ENCODE data around the gene RPTOR. TPM values are rescaled to one million over a fixed set of nuclear protein-coding genes. Genes with fewer than 3 reads are reported as not detected.

The RPTOR gene
- total and polyA plus RNA-seq, 10 of the 15 experiments (the other 5 are each of a cell fraction or from before 2014, with no cell fraction given), result 0.18 to 32.1 (median 7.8) TPM

GRCh38 chr17:80905586-80906230 lies 361.1 kb downstream of the RPTOR start:
- no peaks in the 10 kb centered on the region for H3K27me3 ChIP-seq (replicated peaks in 1 of 2; ENCODE audit: control insufficient read depth in 2 of 2, insufficient read depth in 2 of 2, low read length in 1 of 2)
- H3K4me3 ChIP-seq, result no peak overlapping the region
- DNase-seq (ENCODE audit: low read depth, low spot score), result no peak
- no peak for FAIRE-seq
- no peak for ATAC-seq
- no TSS peak for BruUV-seq (replicated peaks)
- H3K4me2 ChIP-seq (ENCODE audit: control insufficient read depth, insufficient read depth), result no peak overlapping the region
- H3K79me2 ChIP-seq (ENCODE audit: control insufficient read depth, insufficient read depth, low read length), result no peaks in the 10 kb centered on the region
- WGBS (ENCODE audit: insufficient coverage, insufficient replicate concordance, low lambda C conversion rate, missing lambda C conversion rate), result 92% methylated on average over 20 of the region's 22 CpGs
- TF ChIP-seq MAX (IDR thresholded peaks at IDR 0.05; ENCODE audit: low read depth, low read length) (no peak), MLLT1 (IDR thresholded peaks at IDR 0.05) (no peak), RELB (IDR thresholded peaks at IDR 0.05; ENCODE audit: low read depth) (no peak), TCF12 (IDR thresholded peaks at IDR 0.05; ENCODE audit: low read depth, low read length) (no peak), ATF2 (IDR thresholded peaks at IDR 0.05; ENCODE audit: low read length) (no peak), EZH2 (IDR thresholded peaks at IDR 0.05; ENCODE audit: borderline replicate concordance, control insufficient read depth, low read depth, low read length) (no peak), ZNF217 (IDR thresholded peaks at IDR 0.05) (no peak), RUNX3 (IDR thresholded peaks at IDR 0.05; ENCODE audit: low read length) (no peak), BMI1 (IDR thresholded peaks at IDR 0.05; ENCODE audit: borderline replicate concordance) (no peak)
- RAD21 ChIA-PET (ENCODE audit: unreplicated experiment), result no interaction called here
- intact Hi-C loops (cut with micrococcal nuclease; ENCODE audit: unreplicated experiment) (no loop called here), in situ Hi-C loops (cut with MboI) (no loop called here)
- H3K36me3 ChIP-seq (ENCODE audit: control insufficient read depth in 2 of 2, insufficient read depth in 2 of 2, low read length in 1 of 2), result peaks cover 6 to 7% of the 10 kb centered on the region in 2 experiments; a peak in 3 of 4 replicates
- peaks cover 1% of the 10 kb centered on the region; the same call in 2 of the 3 replicates for H3K9me3 ChIP-seq (replicated peaks; ENCODE audit: control insufficient read depth, insufficient read depth, low read length)
- POLR2A ChIA-PET, result interaction anchor here (0.6 kb wide), 1 partner anchor 46 kb away, joined by 3 read pairs; no protein-coding TSS in a partner anchor
- H2AFZ ChIP-seq (ENCODE audit: control insufficient read depth, low read depth, low read length), result no peak overlapping the region
- H3K4me1 ChIP-seq (ENCODE audit: control insufficient read depth, insufficient read depth, low read length), result peaks cover 35% of the 10 kb centered on the region
- no peaks in the 10 kb centered on the region for H4K20me1 ChIP-seq (ENCODE audit: control insufficient read depth, insufficient read depth)
- no peak overlapping the region for H3K9ac ChIP-seq (ENCODE audit: control insufficient read depth, insufficient read depth, low read length)
- SMC1A ChIA-PET (ENCODE audit: uncharacterized antibody, unreplicated experiment), result no interaction called here
- CTCF ChIA-PET, result no interaction called here
- no peak overlapping the region for H3K27ac ChIP-seq (ENCODE audit: control insufficient read depth, insufficient read depth)
